ENCODE measurements around the gene DAZAP1. TPM values are rescaled to one million over a fixed set of nuclear protein-coding genes. Genes with fewer than 3 reads are reported as not detected.
A peak's percentile ranks its signal among the peaks of the same experiment; 100 is the strongest.

DAZAP1 gene
- total RNA-seq, 1 donor from 2014 or later: 131 TPM

- Mint-ChIP-seq H3K27me3 (ENCODE audit: low read depth) (no peaks in the 10 kb centered on the region), H3K36me3 (peaks cover 16% of the 10 kb centered on the region), H3K27ac (no peak overlapping the region), H3K4me3 (no peak overlapping the region), H3K9me3 (no peaks in the 10 kb centered on the region), H3K4me1 (no peaks in the 10 kb centered on the region)
- TF ChIP-seq CTCF (IDR thresholded peaks at IDR 0.05; ENCODE audit: unreplicated experiment): no peak
- no peak for DNase-seq (ENCODE audit: low spot score in 2 of 2, unreplicated experiment in 2 of 2)
Observed at GRCh38 chr19:1366899-1367870, 40.2 kb upstream of the DAZAP1 start.

- Mint-ChIP-seq H3K27me3 (ENCODE audit: low read depth) (no peaks in the 10 kb centered on the region), H3K4me1 (no peaks in the 10 kb centered on the region), H3K36me3 (peaks cover 19% of the 10 kb centered on the region)
Observed at GRCh38 chr19:1369214-1369805, 38.1 kb upstream of the DAZAP1 start.

GRCh38 chr19:1370579-1371361 is 36.6 kb upstream of the DAZAP1 start:
- H3K36me3 Mint-ChIP-seq: peaks cover 17% of the 10 kb centered on the region
- H3K27ac Mint-ChIP-seq: no peak overlapping the region
- no peaks in the 10 kb centered on the region for H3K9me3 Mint-ChIP-seq
- no peak for TF ChIP-seq CTCF (IDR thresholded peaks at IDR 0.05; ENCODE audit: unreplicated experiment)
- H3K4me3 Mint-ChIP-seq: no peak overlapping the region
- H3K27me3 Mint-ChIP-seq (ENCODE audit: low read depth): no peaks in the 10 kb centered on the region
- no peak for DNase-seq (ENCODE audit: low spot score in 2 of 2, unreplicated experiment in 2 of 2)
- H3K4me1 Mint-ChIP-seq: no peaks in the 10 kb centered on the region

More at GRCh38 chr19:1369214-1369805, 38.1 kb upstream of the DAZAP1 start:
- no peak for DNase-seq (ENCODE audit: low spot score in 2 of 2, unreplicated experiment in 2 of 2)
- Mint-ChIP-seq H3K27ac (peak overlapping the region; percentile 30), H3K4me3 (no peak overlapping the region), H3K9me3 (no peaks in the 10 kb centered on the region)
- no peak for TF ChIP-seq CTCF (IDR thresholded peaks at IDR 0.05; ENCODE audit: unreplicated experiment)

- Mint-ChIP-seq H3K4me1 (no peaks in the 10 kb centered on the region), H3K27me3 (ENCODE audit: low read depth) (no peaks in the 10 kb centered on the region), H3K9me3 (no peaks in the 10 kb centered on the region), H3K4me3 (no peak overlapping the region), H3K36me3 (peaks cover 20% of the 10 kb centered on the region), H3K27ac (peak overlapping the region; percentile 12)
- no peak for TF ChIP-seq CTCF (IDR thresholded peaks at IDR 0.05; ENCODE audit: unreplicated experiment)
- no peak for DNase-seq (ENCODE audit: low spot score in 2 of 2, unreplicated experiment in 2 of 2)
Observed at GRCh38 chr19:1373042-1373533, 34.3 kb upstream of the DAZAP1 start.

GRCh38 chr19:1373534-1374249 is 33.7 kb upstream of the DAZAP1 start:
- no peak overlapping the region for H3K4me3 Mint-ChIP-seq
- no peaks in the 10 kb centered on the region for H3K9me3 Mint-ChIP-seq
- H3K27ac Mint-ChIP-seq: peak overlapping the region; percentile 12

More at GRCh38 chr19:1373534-1374249, 33.7 kb upstream of the DAZAP1 start:
- Mint-ChIP-seq H3K4me1 (no peaks in the 10 kb centered on the region), H3K27me3 (ENCODE audit: low read depth) (no peaks in the 10 kb centered on the region), H3K36me3 (peaks cover 22% of the 10 kb centered on the region)
- no peak for TF ChIP-seq CTCF (IDR thresholded peaks at IDR 0.05; ENCODE audit: unreplicated experiment)
- DNase-seq (ENCODE audit: low spot score in 2 of 2, unreplicated experiment in 2 of 2): no peak
